Chondrocyte (in vitro differentiated cells): ENCODE measurements around the gene CTNNBL1. TPM values are rescaled to one million over a fixed set of nuclear protein-coding genes. Genes with fewer than 3 reads are reported as not detected.

Source experiments
- DNase-seq: peaks from one replicate; pipeline ENCODE4 v3.0.0; 2021; ENCODE audit warnings: mixed read lengths, low spot score
- H3K27ac Mint-ChIP-seq: one replicate; pipeline ENCODE4 v1.8.0; 2021; ENCODE audit warnings: mild to moderate bottlenecking, moderate library complexity, mixed read lengths; ENCODE audit not compliant: unreplicated experiment
- H3K27me3 Mint-ChIP-seq: 2 replicates; pipeline ENCODE4 v1.8.0; 2021; ENCODE audit warnings: low read depth, mixed read lengths
- H3K36me3 Mint-ChIP-seq: 2 replicates; pipeline ENCODE4 v1.8.0; 2021; ENCODE audit warnings: low read depth, mixed read lengths
- H3K4me1 Mint-ChIP-seq: 2 replicates; pipeline ENCODE4 v1.8.0; 2021; ENCODE audit warnings: low read depth, mild to moderate bottlenecking, mixed read lengths
- H3K4me3 Mint-ChIP-seq: one replicate; pipeline ENCODE4 v1.8.0; 2021; ENCODE audit warnings: mild to moderate bottlenecking, moderate library complexity, mixed read lengths; ENCODE audit not compliant: unreplicated experiment
- H3K9me3 Mint-ChIP-seq: 2 replicates; pipeline ENCODE4 v1.8.0; 2021; ENCODE audit warnings: low read depth, mixed read lengths
- total RNA-seq: library from RNA; stranded (reverse); gene quantifications from 3 replicates; pipeline ENCODE4 v1.2.1, GENCODE V29; 2021
- TF ChIP-seq, protein P1 (sequence below): fragments of 200-600 bp; sonication (generic); IDR thresholded peaks from 2 replicates; pipeline ENCODE4 v1.5.0; 2021; ENCODE audit warnings: antibody characterized with exemption, mild to moderate bottlenecking, moderate library complexity

The CTNNBL1 gene
- total RNA-seq, 1 donor from 2014 or later: 36.0 TPM

DNA sequence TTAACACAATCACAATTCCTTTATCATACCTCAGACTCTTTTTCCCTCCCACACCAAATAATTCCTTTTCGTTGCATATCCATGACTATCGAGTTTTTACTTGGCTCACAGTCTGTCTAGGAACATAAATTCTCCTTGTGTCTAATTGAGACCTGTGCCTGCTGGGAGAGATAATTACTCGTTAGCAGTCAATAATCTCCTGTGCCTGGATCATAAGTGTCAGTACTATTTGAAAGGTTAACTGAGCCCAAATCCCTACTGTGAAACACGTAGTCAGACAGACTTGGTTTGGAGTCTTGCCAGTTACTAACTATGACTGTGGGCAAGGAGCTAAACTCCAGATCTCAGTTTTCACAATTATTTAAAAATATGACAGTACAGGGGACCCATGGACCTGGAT, 5.7 kb upstream of the CTNNBL1 start:
- peaks cover 32% of the 10 kb centered on the region for H3K27me3 Mint-ChIP-seq
- DNase-seq: no peak
- peaks cover under 1% of the 10 kb centered on the region for H3K4me1 Mint-ChIP-seq
- H3K36me3 Mint-ChIP-seq: no peaks in the 10 kb centered on the region
- peaks cover 4% of the 10 kb centered on the region for H3K9me3 Mint-ChIP-seq
- H3K27ac Mint-ChIP-seq: no peak overlapping the region
- TF ChIP-seq, protein P1, sequence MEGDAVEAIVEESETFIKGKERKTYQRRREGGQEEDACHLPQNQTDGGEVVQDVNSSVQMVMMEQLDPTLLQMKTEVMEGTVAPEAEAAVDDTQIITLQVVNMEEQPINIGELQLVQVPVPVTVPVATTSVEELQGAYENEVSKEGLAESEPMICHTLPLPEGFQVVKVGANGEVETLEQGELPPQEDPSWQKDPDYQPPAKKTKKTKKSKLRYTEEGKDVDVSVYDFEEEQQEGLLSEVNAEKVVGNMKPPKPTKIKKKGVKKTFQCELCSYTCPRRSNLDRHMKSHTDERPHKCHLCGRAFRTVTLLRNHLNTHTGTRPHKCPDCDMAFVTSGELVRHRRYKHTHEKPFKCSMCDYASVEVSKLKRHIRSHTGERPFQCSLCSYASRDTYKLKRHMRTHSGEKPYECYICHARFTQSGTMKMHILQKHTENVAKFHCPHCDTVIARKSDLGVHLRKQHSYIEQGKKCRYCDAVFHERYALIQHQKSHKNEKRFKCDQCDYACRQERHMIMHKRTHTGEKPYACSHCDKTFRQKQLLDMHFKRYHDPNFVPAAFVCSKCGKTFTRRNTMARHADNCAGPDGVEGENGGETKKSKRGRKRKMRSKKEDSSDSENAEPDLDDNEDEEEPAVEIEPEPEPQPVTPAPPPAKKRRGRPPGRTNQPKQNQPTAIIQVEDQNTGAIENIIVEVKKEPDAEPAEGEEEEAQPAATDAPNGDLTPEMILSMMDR: no peak
- H3K4me3 Mint-ChIP-seq: no peak overlapping the region

DNA sequence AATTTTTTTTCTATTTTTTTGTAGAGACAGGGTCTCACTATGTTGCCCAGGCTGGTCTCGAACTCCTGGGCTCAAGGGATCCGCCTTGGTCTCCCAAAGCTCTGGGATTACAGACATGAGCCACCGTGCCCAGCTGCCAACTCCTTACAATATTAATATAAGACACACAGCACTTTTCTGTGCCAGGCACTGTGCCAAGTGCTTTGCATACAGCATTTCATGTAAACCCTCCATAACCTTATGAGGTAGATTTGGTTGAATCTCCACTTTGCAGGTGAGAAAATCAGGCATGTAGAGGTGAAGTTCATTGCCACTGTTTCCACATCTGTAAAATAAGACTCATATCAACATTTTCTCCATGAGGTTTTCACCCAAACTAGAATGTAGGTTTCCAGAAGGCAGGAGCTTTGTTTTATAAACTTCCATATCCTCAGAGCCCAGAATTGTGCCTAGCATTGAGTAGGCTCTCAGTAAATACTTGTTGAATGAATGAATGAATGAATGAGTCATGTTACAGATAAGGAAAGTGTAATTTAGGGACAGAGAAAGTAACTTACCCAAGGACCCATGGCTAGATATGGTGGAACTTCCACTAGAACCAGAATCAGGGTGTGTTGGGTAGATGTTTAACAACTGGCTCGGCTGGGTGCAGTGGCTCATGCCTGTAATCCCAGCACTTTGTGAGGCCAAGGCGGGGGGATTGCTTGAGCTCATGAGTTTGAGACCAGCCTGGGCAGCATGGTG, 3.0 kb upstream of the CTNNBL1 start:
- no peak overlapping the region for H3K4me3 Mint-ChIP-seq
- H3K9me3 Mint-ChIP-seq: peaks cover 4% of the 10 kb centered on the region
- TF ChIP-seq, protein P1: no peak
- H3K27ac Mint-ChIP-seq: no peak overlapping the region
- H3K36me3 Mint-ChIP-seq: no peaks in the 10 kb centered on the region
- peaks cover 15% of the 10 kb centered on the region for H3K4me1 Mint-ChIP-seq
- H3K27me3 Mint-ChIP-seq: peaks cover 25% of the 10 kb centered on the region
- no peak for DNase-seq

DNA sequence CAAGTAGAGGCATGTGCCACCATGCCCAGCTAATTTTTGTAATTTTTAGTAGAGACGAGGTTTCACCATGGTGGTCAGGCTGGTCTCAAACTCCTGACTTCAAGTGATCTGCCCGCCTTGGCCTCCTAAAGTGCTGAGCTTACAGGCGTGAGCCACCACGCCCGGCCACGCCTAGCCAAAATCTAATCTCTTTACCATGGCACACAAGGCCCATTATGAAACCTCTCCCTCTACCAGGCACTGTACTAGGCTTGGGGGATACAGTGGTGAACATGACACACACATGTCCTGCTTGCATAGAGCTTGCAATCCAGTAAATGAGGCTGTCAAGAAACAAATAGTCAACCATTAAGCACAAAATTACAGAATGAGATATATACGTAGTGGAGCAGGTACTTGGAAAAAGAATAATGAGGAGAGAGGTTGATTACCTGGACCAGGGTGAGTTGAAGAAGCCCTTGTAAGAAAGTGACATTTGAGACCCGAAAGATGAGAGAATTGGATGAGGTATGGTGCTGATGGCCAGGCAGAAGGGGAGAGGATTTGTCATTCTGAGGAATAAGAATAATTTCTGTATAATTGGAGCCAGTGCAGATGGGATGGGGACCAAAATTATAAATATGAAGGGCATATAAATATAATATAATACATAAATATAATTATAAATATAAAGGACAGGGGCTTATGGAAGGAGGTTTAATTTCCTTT, 1.2 kb upstream of the CTNNBL1 start:
- TF ChIP-seq, protein P1: no peak
- H3K36me3 Mint-ChIP-seq: peaks cover 3% of the 10 kb centered on the region
- DNase-seq: no peak
- H3K4me1 Mint-ChIP-seq: peaks cover 19% of the 10 kb centered on the region
- H3K4me3 Mint-ChIP-seq: no peak overlapping the region
- no peaks in the 10 kb centered on the region for H3K9me3 Mint-ChIP-seq
- no peak overlapping the region for H3K27ac Mint-ChIP-seq
- peaks cover 18% of the 10 kb centered on the region for H3K27me3 Mint-ChIP-seq

DNA sequence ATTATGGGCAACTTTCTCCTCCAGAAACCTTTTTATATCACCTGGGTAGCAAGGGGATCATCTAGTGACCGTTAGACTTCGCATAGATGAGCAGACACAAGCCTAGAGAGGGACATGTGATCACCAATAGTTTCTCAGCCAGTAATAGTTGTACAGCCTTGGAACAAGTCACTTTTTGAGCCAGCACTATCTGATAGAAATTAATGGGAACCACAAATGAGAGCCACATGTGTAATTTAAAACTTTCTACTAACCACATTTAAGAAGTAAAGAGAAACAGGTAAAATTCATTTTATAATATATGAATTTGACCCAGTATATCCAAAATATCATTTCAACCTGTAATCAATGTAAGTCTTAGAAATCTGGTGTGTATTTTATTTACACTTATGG, 592 bp upstream of the CTNNBL1 start:
- Mint-ChIP-seq H3K36me3 (peaks cover 3% of the 10 kb centered on the region), H3K27ac (peak overlapping the region; percentile 80), H3K27me3 (peaks cover 13% of the 10 kb centered on the region), H3K4me3 (peak overlapping the region; percentile 96), H3K4me1 (peaks cover 19% of the 10 kb centered on the region), H3K9me3 (no peaks in the 10 kb centered on the region)
- TF ChIP-seq, protein P1: no peak
- DNase-seq: no peak

DNA sequence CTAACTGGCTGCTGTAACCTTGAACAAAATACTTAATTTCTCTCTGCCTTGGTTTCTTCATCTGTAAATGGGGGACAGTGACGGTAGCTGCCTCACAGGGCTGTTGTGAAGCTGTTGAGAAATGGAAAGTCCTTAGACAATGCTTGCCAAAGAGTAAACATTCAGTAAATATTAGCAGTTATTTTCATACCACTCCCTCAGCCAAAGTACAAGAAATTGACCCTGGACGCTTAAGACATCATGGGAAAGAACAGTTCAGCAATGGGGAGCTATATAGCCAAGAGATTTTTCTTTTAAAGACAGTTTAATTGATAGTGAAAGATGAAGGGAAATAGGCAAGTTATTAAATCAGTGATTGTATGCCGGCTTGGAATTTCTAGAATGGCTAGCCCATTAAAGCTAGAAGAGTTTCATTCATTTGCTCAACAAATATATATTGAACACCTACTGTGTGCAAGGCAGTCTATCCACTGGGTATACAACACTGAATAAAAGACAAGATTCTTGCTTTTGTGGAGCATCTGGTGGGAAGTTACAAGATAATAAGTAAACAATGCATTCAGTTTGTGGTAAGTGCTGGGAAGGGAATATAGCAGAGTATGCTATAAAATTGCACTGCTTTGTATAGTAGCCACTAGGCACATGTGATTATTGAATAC, 2.0 kb downstream of the CTNNBL1 start:
- Mint-ChIP-seq H3K36me3 (peaks cover 3% of the 10 kb centered on the region), H3K27me3 (no peaks in the 10 kb centered on the region), H3K27ac (no peak overlapping the region), H3K4me1 (peaks cover 26% of the 10 kb centered on the region), H3K9me3 (no peaks in the 10 kb centered on the region), H3K4me3 (no peak overlapping the region)
- TF ChIP-seq, protein P1: no peak
- no peak for DNase-seq
